ENCODE data around the gene BZW2.
"Not testable (repeated sequence)": the region's sequence is repeated elsewhere in the genome, so short reads cannot be mapped to it uniquely, and the experiment has no call there.

Gene BZW2

GRCh38 chr7:16669581-16669980, 23.6 kb downstream of the BZW2 start:
- H3K27ac ChIP-seq = peak overlapping the region; percentile 76
- no peak for DNase-seq (ENCODE audit: low read depth, low spot score)

- peak overlapping the region; percentile 76 for H3K27ac ChIP-seq
- DNase-seq (ENCODE audit: low read depth, low spot score) = no peak
Observed at GRCh38 chr7:16670021-16670420, 24.0 kb downstream of the BZW2 start.

DNA sequence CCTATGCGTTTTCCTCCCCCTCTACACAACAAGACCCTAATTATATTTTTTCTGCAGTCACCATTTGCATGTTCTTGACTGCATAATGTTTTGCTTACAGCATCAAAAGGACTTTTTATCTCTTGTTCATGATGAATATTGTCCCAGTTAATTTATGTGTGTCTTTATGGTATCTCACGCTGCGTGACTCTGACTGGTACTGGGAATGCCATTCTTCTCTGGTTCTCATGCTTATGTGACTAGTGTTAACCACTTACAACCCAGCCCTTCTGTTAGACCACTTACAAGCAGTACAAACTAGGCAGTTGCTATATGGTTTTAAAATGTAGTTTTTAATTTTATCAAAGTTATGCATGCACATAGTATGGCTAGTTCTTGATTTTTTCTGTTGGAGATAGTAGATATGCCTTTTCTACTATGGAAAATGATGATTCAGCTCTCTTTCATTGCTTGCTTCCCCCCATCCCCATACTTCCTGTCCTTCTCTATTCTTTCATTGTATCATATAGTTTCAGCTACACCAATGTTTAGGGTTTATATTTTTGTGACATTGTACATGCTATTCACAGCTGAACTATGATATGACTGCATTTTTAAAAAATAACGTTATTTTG, 24.9 kb downstream of the BZW2 start:
- H3K27ac ChIP-seq = no peak overlapping the region
- DNase-seq (ENCODE audit: low read depth, low spot score) = no peak

GRCh38 chr7:16671811-16672210, 25.8 kb downstream of the BZW2 start:
- no peak overlapping the region for H3K27ac ChIP-seq
- DNase-seq (ENCODE audit: low read depth, low spot score) = no peak

GRCh38 chr7:16675277-16675676, 29.3 kb downstream of the BZW2 start:
- no peak overlapping the region for H3K27ac ChIP-seq
- no peak for DNase-seq (ENCODE audit: low read depth, low spot score)

- DNase-seq (ENCODE audit: low read depth, low spot score) = no peak
- no peak overlapping the region for H3K27ac ChIP-seq
Observed at GRCh38 chr7:16677978-16678494, 32.1 kb downstream of the BZW2 start.

DNA sequence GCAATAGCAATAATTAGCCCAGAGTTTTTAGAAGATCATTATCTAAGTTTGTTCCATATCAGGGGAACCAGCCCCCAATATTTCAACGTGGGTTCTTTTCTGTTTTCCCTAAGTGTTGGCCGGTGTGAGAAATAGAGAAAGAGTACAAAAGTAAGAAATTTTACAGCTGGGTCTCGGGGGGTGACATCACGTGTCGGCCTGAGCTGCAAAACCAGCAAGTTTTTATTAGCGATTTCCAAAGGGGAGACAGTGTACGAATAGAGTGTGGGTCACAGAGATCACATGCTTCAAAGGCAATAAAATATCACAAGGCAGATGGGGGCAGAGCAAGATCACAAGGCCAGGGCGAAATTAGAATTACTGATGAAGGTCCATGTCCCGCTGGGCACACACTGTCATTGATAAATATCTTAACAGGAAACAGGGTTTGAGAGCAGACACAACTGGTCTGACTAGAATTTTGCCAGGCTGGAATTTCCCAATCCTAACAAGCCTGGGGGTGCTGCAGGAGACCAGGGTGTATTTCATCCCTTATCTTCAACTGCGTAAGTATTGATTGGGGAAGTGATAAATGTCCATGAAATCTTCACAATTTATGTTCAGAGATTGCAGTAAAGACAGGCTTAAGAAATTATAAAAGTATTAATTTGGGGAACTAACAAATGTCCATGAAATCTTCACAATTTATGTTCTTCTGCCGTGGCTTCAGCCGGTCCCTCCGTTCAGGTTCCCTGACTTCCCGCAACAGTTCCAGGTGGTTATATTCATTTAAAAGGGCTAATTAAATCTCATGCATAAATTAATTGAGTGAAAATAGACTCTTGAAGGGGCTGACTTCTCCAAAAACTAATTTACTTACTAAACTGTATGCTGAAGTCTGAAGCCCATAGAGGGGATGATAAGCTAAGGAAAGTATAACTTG, 32.9 kb downstream of the BZW2 start:
- DNase-seq (ENCODE audit: low read depth, low spot score); H3K27ac ChIP-seq: not testable (repeated sequence)

GRCh38 chr7:16684935-16685334, 39.0 kb downstream of the BZW2 start:
- no peak for DNase-seq (ENCODE audit: low read depth, low spot score)
- H3K27ac ChIP-seq = no peak overlapping the region

- DNase-seq (ENCODE audit: low read depth, low spot score) = no peak
- H3K27ac ChIP-seq = no peak overlapping the region
Observed at GRCh38 chr7:16685535-16685934, 39.6 kb downstream of the BZW2 start.

- no peak overlapping the region for H3K27ac ChIP-seq
- peak; percentile 6 for DNase-seq (ENCODE audit: low read depth, low spot score)
Observed at GRCh38 chr7:16688249-16688648, 42.3 kb downstream of the BZW2 start.

DNA sequence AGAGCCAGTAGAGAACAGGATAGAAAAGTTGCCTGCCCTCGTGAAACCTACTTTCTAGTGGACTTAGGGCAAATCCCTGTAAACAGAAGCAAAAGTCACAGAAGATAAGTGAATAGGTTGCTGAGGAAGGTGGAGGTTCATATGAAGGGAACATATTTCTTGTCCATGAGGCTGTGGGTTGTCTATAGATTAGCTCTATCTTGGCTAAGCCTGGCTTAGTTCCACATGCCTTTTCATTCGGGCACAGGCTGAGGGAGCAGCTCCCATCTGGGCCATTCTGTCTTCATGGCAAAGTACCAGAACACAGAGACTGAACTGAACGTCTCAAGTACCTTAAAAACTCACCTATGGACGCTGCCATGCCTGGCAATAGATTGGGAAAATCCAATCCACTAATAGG, 45.3 kb downstream of the BZW2 start:
- DNase-seq (ENCODE audit: low read depth, low spot score) = no peak
- no peak overlapping the region for H3K27ac ChIP-seq

- DNase-seq (ENCODE audit: low read depth, low spot score) = no peak
- no peak overlapping the region for H3K27ac ChIP-seq
Observed at GRCh38 chr7:16693601-16694318, 47.8 kb downstream of the BZW2 start.

DNA sequence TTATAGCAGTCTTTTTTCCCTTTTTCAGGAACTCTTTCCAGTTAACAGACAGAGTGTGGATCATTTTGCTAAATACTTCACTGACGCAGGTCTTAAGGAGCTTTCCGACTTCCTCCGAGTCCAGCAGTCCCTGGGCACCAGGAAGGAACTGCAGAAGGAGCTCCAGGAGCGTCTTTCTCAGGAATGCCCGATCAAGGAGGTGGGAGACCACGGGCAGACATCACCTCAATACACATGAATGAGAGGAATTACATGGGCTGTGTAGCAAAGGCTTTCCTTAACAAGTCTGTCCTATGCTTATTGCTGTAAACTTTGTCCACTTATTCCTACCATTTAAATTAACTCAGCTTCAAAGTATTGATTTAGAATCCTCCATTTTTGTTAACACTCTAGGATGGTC, 48.8 kb downstream of the BZW2 start:
- no peak overlapping the region for H3K27ac ChIP-seq
- DNase-seq (ENCODE audit: low read depth, low spot score) = no peak

GRCh38 chr7:16695621-16696237, 49.7 kb downstream of the BZW2 start:
- H3K27ac ChIP-seq = no peak overlapping the region
- DNase-seq (ENCODE audit: low read depth, low spot score) = peak; percentile 10

DNA sequence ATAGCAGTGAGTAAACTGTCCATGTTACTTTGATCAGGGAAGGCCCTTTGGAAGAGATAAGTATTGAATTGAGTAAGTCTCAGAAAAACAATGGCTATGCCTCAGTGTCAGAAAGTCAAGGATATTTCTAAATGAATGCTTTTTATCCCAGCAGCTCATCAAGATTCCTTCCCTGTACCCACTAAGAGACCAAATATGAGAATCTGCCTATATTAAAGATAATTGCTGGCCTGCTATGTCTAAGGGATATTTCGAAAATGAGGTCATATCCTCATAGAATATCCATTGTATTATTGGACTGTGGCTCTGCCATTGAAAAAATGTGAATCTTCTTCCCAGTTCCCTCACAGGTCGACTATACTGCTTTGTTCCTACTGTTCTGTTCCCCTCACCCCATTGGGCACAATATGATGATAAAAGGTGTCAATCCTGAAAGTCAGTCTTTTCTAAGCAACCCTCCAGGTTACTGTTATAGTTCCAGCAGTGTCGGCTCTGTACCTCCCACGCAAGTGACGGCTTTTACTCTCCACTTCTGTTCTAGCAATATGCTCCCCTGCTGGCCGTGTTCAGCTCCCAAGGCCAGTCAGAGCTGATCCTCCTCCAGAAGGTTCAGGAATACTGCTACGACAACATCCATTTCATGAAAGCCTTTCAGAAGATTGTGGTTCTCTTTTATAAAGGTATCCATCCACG, 51.7 kb downstream of the BZW2 start:
- H3K27ac ChIP-seq = no peak overlapping the region
- no peak for DNase-seq (ENCODE audit: low read depth, low spot score)

- no peak for DNase-seq (ENCODE audit: low read depth, low spot score)
- no peak overlapping the region for H3K27ac ChIP-seq
Observed at GRCh38 chr7:16698200-16698905, 52.4 kb downstream of the BZW2 start.

- DNase-seq (ENCODE audit: low read depth, low spot score) = no peak
Observed at GRCh38 chr7:16702441-16702840, 56.5 kb downstream of the BZW2 start.

DNA sequence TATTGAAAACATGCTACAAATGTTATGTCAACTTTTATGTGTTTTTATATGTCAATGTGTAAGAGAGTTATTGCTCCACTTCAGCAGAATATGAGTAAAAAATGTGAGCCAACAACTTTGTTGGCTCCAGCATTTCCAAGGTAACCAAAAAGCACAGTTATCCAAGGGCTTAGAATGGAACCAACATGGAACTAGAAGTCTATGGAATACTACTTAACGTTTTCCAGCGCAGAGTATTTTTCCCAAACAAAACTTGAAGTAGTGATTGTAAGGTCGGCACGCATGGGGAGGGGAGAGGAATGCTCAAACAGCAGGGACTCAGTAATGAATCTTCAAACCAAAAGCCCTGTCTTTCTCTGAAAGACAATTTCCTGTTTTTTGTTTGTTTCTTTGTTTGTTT, 62.5 kb downstream of the BZW2 start:
- DNase-seq (ENCODE audit: low read depth, low spot score) = no peak
- H3K27ac ChIP-seq = peak overlapping the region; percentile 39

More at GRCh38 chr7:16702441-16702840, 56.5 kb downstream of the BZW2 start:
- no peak overlapping the region for H3K27ac ChIP-seq

GRCh38 chr7:16708980-16709379, 63.0 kb downstream of the BZW2 start:
- peak; percentile 59 for DNase-seq (ENCODE audit: low read depth, low spot score)
- peak overlapping the region; percentile 39 for H3K27ac ChIP-seq
